B cell (primary cell): ENCODE results near the gene DISP2.

Experiments
- EZH2 ChIP-seq: IDR thresholded peaks from 2 replicates; pipeline ENCODE4 v1.6.1; 2012; ENCODE audit warnings: borderline replicate concordance, low read depth, mild to moderate bottlenecking, moderate library complexity, low read length; ENCODE audit not compliant: insufficient read depth, poor library complexity, severe bottlenecking
- TF ChIP-seq, protein P1 (sequence below): fragments of 200-600 bp; IDR thresholded peaks from one replicate; pipeline ENCODE4 v1.8.0; 2022; ENCODE audit warnings: antibody characterized with exemption, mild to moderate bottlenecking

GRCh38 chr15:40367371-40367685 is 9.3 kb downstream of the DISP2 start:
- TF ChIP-seq EZH2 = no peak
- TF ChIP-seq, protein P1, sequence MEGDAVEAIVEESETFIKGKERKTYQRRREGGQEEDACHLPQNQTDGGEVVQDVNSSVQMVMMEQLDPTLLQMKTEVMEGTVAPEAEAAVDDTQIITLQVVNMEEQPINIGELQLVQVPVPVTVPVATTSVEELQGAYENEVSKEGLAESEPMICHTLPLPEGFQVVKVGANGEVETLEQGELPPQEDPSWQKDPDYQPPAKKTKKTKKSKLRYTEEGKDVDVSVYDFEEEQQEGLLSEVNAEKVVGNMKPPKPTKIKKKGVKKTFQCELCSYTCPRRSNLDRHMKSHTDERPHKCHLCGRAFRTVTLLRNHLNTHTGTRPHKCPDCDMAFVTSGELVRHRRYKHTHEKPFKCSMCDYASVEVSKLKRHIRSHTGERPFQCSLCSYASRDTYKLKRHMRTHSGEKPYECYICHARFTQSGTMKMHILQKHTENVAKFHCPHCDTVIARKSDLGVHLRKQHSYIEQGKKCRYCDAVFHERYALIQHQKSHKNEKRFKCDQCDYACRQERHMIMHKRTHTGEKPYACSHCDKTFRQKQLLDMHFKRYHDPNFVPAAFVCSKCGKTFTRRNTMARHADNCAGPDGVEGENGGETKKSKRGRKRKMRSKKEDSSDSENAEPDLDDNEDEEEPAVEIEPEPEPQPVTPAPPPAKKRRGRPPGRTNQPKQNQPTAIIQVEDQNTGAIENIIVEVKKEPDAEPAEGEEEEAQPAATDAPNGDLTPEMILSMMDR = no peak
